ENCODE results near the gene DHX8. TPM values are rescaled to one million over a fixed set of nuclear protein-coding genes. Genes with fewer than 3 reads are reported as not detected.

Gene DHX8
- total RNA-seq, 1 experiment from 2014 or later, result 94.8 TPM

DNA sequence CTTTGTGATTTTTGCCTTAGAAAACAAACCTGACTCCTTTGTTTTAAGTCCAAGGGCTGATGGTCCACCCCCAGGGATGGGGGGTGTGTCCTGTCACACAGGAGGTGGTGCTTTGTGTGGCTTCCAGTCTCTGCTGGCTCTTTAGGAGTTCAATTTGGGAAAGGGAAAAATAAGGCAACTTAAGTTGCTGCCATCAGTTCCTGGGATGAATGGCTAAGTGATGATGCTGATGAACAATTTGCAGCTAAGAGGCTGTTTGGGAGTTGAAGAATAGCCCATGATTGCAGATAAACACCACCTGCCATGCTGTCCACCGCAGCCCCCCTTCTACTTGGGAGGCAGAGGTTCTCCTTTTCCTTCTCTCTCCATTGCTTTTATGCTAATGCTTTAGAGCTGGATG lies 44.7 kb upstream of the DHX8 start:
- BruUV-seq (replicated peaks), result no TSS peak
- no peak for TF ChIP-seq CTCF (IDR thresholded peaks at IDR 0.05; ENCODE audit: unreplicated experiment)

GRCh38 chr17:43442711-43443110 lies 41.1 kb upstream of the DHX8 start:
- Mint-ChIP-seq H3K4me1 (ENCODE audit: low read depth, unreplicated experiment) (peaks cover 12% of the 10 kb centered on the region), H3K27ac (ENCODE audit: unreplicated experiment) (no peak overlapping the region), H3K9me3 (ENCODE audit: low read depth, unreplicated experiment) (no peaks in the 10 kb centered on the region), H3K27me3 (ENCODE audit: unreplicated experiment) (no peaks in the 10 kb centered on the region), H3K36me3 (ENCODE audit: insufficient read depth, unreplicated experiment) (no peaks in the 10 kb centered on the region), H3K4me3 (ENCODE audit: low read depth, unreplicated experiment) (no peak overlapping the region)
- TF ChIP-seq CTCF (IDR thresholded peaks at IDR 0.05; ENCODE audit: unreplicated experiment), result no peak
- CTCF ChIA-PET, result interaction anchor here (0.6 to 1.1 kb wide), 2 partner anchors 30 to 988 kb away, joined by 3 to 4 read pairs; no protein-coding TSS in a partner anchor
- BruUV-seq (replicated peaks), result no TSS peak
- DNase-seq, result no peak
- intact Hi-C loops (cut with micrococcal nuclease; ENCODE audit: unreplicated experiment), result no loop called here

More for the DNA sequence above, 44.7 kb upstream of the DHX8 start:
- intact Hi-C loops (cut with micrococcal nuclease; ENCODE audit: unreplicated experiment), result no loop called here
- Mint-ChIP-seq H3K9me3 (ENCODE audit: low read depth, unreplicated experiment) (no peaks in the 10 kb centered on the region), H3K36me3 (ENCODE audit: insufficient read depth, unreplicated experiment) (no peaks in the 10 kb centered on the region), H3K27me3 (ENCODE audit: unreplicated experiment) (no peaks in the 10 kb centered on the region), H3K4me3 (ENCODE audit: low read depth, unreplicated experiment) (no peak overlapping the region), H3K4me1 (ENCODE audit: low read depth, unreplicated experiment) (peaks cover 27% of the 10 kb centered on the region), H3K27ac (ENCODE audit: unreplicated experiment) (no peak overlapping the region)
- CTCF ChIA-PET, result interaction anchor here (0.7 kb wide), 1 partner anchor 869 kb away, joined by 3 read pairs; no protein-coding TSS in a partner anchor
- no peak for DNase-seq

DNA sequence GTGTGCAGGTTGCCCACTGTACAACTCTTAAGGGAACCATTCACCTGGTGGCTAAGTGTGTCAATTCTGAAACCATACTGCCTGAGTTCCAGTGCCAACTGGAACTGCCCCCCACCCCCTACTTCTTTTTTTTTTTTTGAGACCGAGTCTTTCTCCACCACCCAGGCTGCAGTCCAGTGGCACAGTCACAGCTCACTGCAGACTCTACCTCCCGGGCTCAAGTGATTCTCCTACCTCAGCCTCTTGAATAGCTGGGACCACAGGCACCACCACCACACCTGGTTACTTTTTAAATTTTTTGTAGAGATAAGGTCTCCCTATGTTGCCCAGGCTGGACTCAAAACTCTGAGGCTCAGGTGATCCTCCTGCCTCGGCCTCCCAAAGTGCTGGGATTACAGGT lies 40.4 kb upstream of the DHX8 start:
- Mint-ChIP-seq H3K36me3 (ENCODE audit: insufficient read depth, unreplicated experiment) (no peaks in the 10 kb centered on the region), H3K27me3 (ENCODE audit: unreplicated experiment) (no peaks in the 10 kb centered on the region), H3K27ac (ENCODE audit: unreplicated experiment) (no peak overlapping the region), H3K9me3 (ENCODE audit: low read depth, unreplicated experiment) (no peaks in the 10 kb centered on the region), H3K4me3 (ENCODE audit: low read depth, unreplicated experiment) (no peak overlapping the region), H3K4me1 (ENCODE audit: low read depth, unreplicated experiment) (peaks cover 12% of the 10 kb centered on the region)
- no peak for TF ChIP-seq CTCF (IDR thresholded peaks at IDR 0.05; ENCODE audit: unreplicated experiment)
- no TSS peak for BruUV-seq (replicated peaks)
- DNase-seq, result no peak
- CTCF ChIA-PET, result interaction anchor here (0.6 kb wide), 1 partner anchor 987 kb away, joined by 3 read pairs; no protein-coding TSS in a partner anchor
- intact Hi-C loops (cut with micrococcal nuclease; ENCODE audit: unreplicated experiment), result no loop called here

GRCh38 chr17:43444223-43445008 lies 39.4 kb upstream of the DHX8 start:
- H3K27me3 Mint-ChIP-seq (ENCODE audit: unreplicated experiment), result no peaks in the 10 kb centered on the region
- intact Hi-C loops (cut with micrococcal nuclease; ENCODE audit: unreplicated experiment), result no loop called here
- H3K9me3 Mint-ChIP-seq (ENCODE audit: low read depth, unreplicated experiment), result no peaks in the 10 kb centered on the region
- no peak for TF ChIP-seq CTCF (IDR thresholded peaks at IDR 0.05; ENCODE audit: unreplicated experiment)
- CTCF ChIA-PET, result no interaction called here
- H3K4me3 Mint-ChIP-seq (ENCODE audit: low read depth, unreplicated experiment), result no peak overlapping the region
- no peak overlapping the region for H3K27ac Mint-ChIP-seq (ENCODE audit: unreplicated experiment)
- no peaks in the 10 kb centered on the region for H3K36me3 Mint-ChIP-seq (ENCODE audit: insufficient read depth, unreplicated experiment)
- DNase-seq, result no peak
- H3K4me1 Mint-ChIP-seq (ENCODE audit: low read depth, unreplicated experiment), result peaks cover 18% of the 10 kb centered on the region
- BruUV-seq (replicated peaks), result no TSS peak

All from Calu3 (cell line).